ENCODE measurements around the gene CRHBP. TPM values are rescaled to one million over a fixed set of nuclear protein-coding genes. Genes with fewer than 3 reads are reported as not detected.
A peak's percentile ranks its signal among the peaks of the same experiment; 100 is the strongest.
"Not testable (repeated sequence)": the region's sequence is repeated elsewhere in the genome, so short reads cannot be mapped to it uniquely, and the experiment has no call there.

CRHBP gene
- total RNA-seq, 6 experiments from 2014 or later = not detected

DNA sequence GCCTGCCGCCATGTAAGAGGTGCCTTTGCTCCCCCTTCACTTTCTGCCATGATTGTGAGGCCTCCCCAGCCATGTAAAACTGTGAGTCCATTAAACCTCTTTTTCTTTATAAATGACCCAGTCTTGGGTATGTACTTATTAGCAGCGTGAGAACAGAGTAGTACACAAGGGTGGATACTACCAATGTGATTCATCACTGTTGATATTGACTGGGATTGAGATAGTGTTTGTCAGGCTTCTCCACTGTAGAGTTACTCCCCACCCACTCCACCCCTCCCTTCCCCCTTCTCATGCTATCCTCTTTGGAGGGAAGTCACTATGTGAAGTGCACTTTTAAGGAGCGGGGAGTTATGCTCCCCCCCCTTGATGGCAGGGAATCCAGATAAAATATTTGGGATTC, 11.4 kb upstream of the CRHBP start:
- no peak overlapping the region for H3K27ac Mint-ChIP-seq
- H3K4me1 Mint-ChIP-seq (ENCODE audit: low read depth) = peaks cover 52% of the 10 kb centered on the region
- peaks cover 3% of the 10 kb centered on the region for H3K27me3 Mint-ChIP-seq (ENCODE audit: insufficient read depth)
- DNase-seq = no peak
- H3K36me3 Mint-ChIP-seq (ENCODE audit: low read depth) = no peaks in the 10 kb centered on the region; the same call in 1 of the 2 replicates
- no peak overlapping the region for H3K4me3 Mint-ChIP-seq
- TF ChIP-seq, protein P1, sequence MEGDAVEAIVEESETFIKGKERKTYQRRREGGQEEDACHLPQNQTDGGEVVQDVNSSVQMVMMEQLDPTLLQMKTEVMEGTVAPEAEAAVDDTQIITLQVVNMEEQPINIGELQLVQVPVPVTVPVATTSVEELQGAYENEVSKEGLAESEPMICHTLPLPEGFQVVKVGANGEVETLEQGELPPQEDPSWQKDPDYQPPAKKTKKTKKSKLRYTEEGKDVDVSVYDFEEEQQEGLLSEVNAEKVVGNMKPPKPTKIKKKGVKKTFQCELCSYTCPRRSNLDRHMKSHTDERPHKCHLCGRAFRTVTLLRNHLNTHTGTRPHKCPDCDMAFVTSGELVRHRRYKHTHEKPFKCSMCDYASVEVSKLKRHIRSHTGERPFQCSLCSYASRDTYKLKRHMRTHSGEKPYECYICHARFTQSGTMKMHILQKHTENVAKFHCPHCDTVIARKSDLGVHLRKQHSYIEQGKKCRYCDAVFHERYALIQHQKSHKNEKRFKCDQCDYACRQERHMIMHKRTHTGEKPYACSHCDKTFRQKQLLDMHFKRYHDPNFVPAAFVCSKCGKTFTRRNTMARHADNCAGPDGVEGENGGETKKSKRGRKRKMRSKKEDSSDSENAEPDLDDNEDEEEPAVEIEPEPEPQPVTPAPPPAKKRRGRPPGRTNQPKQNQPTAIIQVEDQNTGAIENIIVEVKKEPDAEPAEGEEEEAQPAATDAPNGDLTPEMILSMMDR (IDR thresholded peaks at IDR 0.05) = no peak
- no peaks in the 10 kb centered on the region for H3K9me3 Mint-ChIP-seq

DNA sequence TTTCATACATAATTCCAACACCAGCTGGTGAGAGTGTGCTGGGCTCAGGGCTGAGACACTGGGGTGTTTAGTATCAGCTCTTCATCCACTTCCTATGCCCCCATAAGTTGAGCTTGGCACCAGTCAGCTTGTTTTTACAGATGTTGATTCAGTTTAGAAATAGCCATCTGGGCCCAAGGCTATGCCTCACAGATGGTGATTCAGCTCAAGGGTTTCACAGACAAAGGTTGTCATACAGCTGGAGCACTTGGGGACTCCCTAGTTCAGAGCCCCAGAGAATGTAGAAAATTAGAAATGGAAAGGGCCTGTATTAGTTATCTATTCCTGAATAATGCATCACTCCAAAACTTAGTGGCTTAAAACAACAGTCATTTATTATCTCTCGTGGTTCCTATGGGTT, 10.3 kb upstream of the CRHBP start:
- TF ChIP-seq, protein P1 (IDR thresholded peaks at IDR 0.05) = no peak
- H3K4me1 Mint-ChIP-seq (ENCODE audit: low read depth) = peaks cover 50% of the 10 kb centered on the region
- H3K27ac Mint-ChIP-seq = peak overlapping the region; percentile 53
- H3K9me3 Mint-ChIP-seq = no peaks in the 10 kb centered on the region
- DNase-seq = peak; percentile 92
- peak overlapping the region; percentile 38 for H3K4me3 Mint-ChIP-seq
- H3K27me3 Mint-ChIP-seq (ENCODE audit: insufficient read depth) = peaks cover 2% of the 10 kb centered on the region
- H3K36me3 Mint-ChIP-seq (ENCODE audit: low read depth) = no peaks in the 10 kb centered on the region; the same call in 1 of the 2 replicates

DNA sequence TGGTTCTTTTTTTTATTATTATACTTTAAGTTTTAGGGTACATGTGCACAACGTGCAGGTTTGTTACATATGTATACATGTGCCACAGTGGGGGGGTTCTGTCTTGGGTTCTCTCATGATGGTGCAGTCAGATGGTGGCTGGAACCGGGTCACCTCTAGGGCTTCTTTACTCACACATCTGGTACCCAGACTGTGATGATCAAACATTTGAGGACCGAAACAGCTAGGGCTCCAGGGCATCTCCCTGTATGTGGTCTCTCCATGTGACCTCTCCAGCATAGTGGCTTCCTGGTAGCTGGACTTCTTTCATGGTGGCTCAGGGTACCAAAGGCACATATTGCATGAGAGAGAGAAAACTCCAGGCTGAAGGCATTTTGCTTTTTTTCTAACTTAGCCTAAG, 9.8 kb upstream of the CRHBP start:
- Mint-ChIP-seq H3K27me3 (ENCODE audit: insufficient read depth) (peaks cover 2% of the 10 kb centered on the region), H3K9me3 (no peaks in the 10 kb centered on the region), H3K4me3 (peak overlapping the region; percentile 38; the same call in 1 of the 2 replicates), H3K4me1 (ENCODE audit: low read depth) (peaks cover 46% of the 10 kb centered on the region), H3K27ac (peak overlapping the region; percentile 53), H3K36me3 (ENCODE audit: low read depth) (no peaks in the 10 kb centered on the region; the same call in 1 of the 2 replicates)
- TF ChIP-seq, protein P1 (IDR thresholded peaks at IDR 0.05) = no peak
- peak; percentile 21 for DNase-seq

GRCh38 chr5:76944638-76945037, 8.2 kb upstream of the CRHBP start:
- Mint-ChIP-seq H3K9me3 (no peaks in the 10 kb centered on the region), H3K27ac (no peak overlapping the region), H3K4me3 (no peak overlapping the region), H3K36me3 (ENCODE audit: low read depth) (no peaks in the 10 kb centered on the region; the same call in 1 of the 2 replicates), H3K4me1 (ENCODE audit: low read depth) (peaks cover 41% of the 10 kb centered on the region), H3K27me3 (ENCODE audit: insufficient read depth) (peaks cover 2% of the 10 kb centered on the region)
- TF ChIP-seq, protein P1 (IDR thresholded peaks at IDR 0.05) = no peak
- no peak for DNase-seq

DNA sequence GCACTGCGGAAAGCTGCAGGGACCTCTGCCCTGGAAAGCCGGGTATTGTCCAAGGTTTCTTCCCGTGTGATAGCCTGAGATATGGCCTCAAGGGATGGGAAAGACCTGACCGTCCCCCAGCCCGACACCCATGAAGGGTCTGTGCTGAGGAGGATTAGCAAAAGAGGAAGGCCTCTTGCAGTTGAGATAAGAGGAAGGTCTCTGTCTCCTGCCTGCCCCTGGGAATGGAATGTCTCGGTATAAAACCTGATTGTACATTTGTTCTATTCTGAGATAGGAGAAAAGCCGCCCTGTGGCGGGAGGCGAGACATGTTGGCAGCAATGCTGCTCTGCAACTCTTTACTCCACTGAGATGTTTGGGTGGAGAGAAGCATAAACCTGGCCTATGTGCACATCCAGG, 7.6 kb upstream of the CRHBP start:
- H3K4me3 Mint-ChIP-seq; H3K9me3 Mint-ChIP-seq; H3K27me3 Mint-ChIP-seq (ENCODE audit: insufficient read depth); H3K27ac Mint-ChIP-seq; H3K36me3 Mint-ChIP-seq (ENCODE audit: low read depth); DNase-seq: not testable (repeated sequence)
- peaks cover 41% of the 10 kb centered on the region for H3K4me1 Mint-ChIP-seq (ENCODE audit: low read depth)

- Mint-ChIP-seq H3K9me3 (no peaks in the 10 kb centered on the region), H3K4me1 (ENCODE audit: low read depth) (peaks cover 36% of the 10 kb centered on the region), H3K4me3 (no peak overlapping the region), H3K27ac (no peak overlapping the region), H3K36me3 (ENCODE audit: low read depth) (no peaks in the 10 kb centered on the region; the same call in 1 of the 2 replicates), H3K27me3 (ENCODE audit: insufficient read depth) (no peaks in the 10 kb centered on the region; the same call in 1 of the 2 replicates)
- TF ChIP-seq, protein P1 (IDR thresholded peaks at IDR 0.05) = no peak
- no peak for DNase-seq
Measured at GRCh38 chr5:76946090-76946489, 6.8 kb upstream of the CRHBP start.

All from HFFc6 (cell line).